ENCODE measurements around the gene ACE. TPM values are rescaled to one million over a fixed set of nuclear protein-coding genes. Genes with fewer than 3 reads are reported as not detected.

The ACE gene
- total RNA-seq, 1 experiment from 2014 or later, result 9.1 TPM

- CTCF ChIA-PET, result interaction anchor here (1.5 to 1.9 kb wide), 2 partner anchors 9 to 43 kb away, joined by 10 to 13 read pairs; partner anchors contain the start of gene CYB561
These were observed 40.2 kb upstream of the ACE start for GRCh38 chr17:63436523-63437110.

GRCh38 chr17:63437287-63438091 is 39.4 kb upstream of the ACE start:
- Histone ChIP-seq H3K9me3 (ENCODE audit: low read length) (no peaks in the 10 kb centered on the region), H3K4me3 (ENCODE audit: low read length) (no peak overlapping the region), H3K36me3 (ENCODE audit: low read depth, low read length) (peaks cover 8% of the 10 kb centered on the region), H3K4me2 (ENCODE audit: low read length) (no peak overlapping the region), H2AFZ (ENCODE audit: low read length) (no peak overlapping the region), H3K9me2 (replicated peaks; ENCODE audit: low read length) (no peaks in the 10 kb centered on the region), H4K20me1 (ENCODE audit: low read length) (no peaks in the 10 kb centered on the region), H3K79me2 (ENCODE audit: low read length) (peaks cover 66% of the 10 kb centered on the region), H3K9ac (ENCODE audit: low read length) (no peak overlapping the region), H3K4me1 (ENCODE audit: insufficient read depth, low read length) (peaks cover 61% of the 10 kb centered on the region), H3F3A (ENCODE audit: low read length, unreplicated experiment) (peaks cover 9% of the 10 kb centered on the region), H3K27me3 (ENCODE audit: low read length) (no peaks in the 10 kb centered on the region), H3K27ac (ENCODE audit: low read length) (no peak overlapping the region)
- no peak for TF ChIP-seq CTCF (conservative IDR thresholded peaks at IDR 0.05; ENCODE audit: low read depth, low read length)
- TF ChIP-seq EZH2 (IDR thresholded peaks at IDR 0.05; ENCODE audit: low read length, unreplicated experiment), result no peak
- TF ChIP-seq EZH2phosphoT487 (IDR thresholded peaks at IDR 0.05; ENCODE audit: borderline replicate concordance, low read length), result no peak
- intact Hi-C loops (cut with micrococcal nuclease), result loop anchor here (10.0 kb wide), 1 partner anchor 337 kb away; the partner anchor contains the start of genes CCDC47 and DDX42
- no peak for DNase-seq
- no TSS peak for BruUV-seq (replicated peaks)
- ChIA-PET CTCF (no interaction called here), POLR2A (ENCODE audit: unreplicated experiment) (no interaction called here)
- ATAC-seq, result no peak

More at GRCh38 chr17:63436523-63437110, 40.2 kb upstream of the ACE start:
- H3K27ac ChIP-seq (ENCODE audit: low read length), result peak overlapping the region; percentile 97; the same call in 1 of the 2 replicates
- DNase-seq (no peak), ATAC-seq (no peak)
- no peak overlapping the region for H3K4me3 ChIP-seq (ENCODE audit: low read length)
- no TSS peak for BruUV-seq (replicated peaks)
- H3K27me3 ChIP-seq (ENCODE audit: low read length), result no peaks in the 10 kb centered on the region
- H3K36me3 ChIP-seq (ENCODE audit: low read depth, low read length), result peaks cover 8% of the 10 kb centered on the region
- peaks cover 16% of the 10 kb centered on the region for H3F3A ChIP-seq (ENCODE audit: low read length, unreplicated experiment)
- no peak overlapping the region for H2AFZ ChIP-seq (ENCODE audit: low read length)
- peaks cover 69% of the 10 kb centered on the region for H3K4me1 ChIP-seq (ENCODE audit: insufficient read depth, low read length)
- peak overlapping the region; percentile 58; the same call in 1 of the 2 replicates for H3K4me2 ChIP-seq (ENCODE audit: low read length)
- no peak overlapping the region for H3K9ac ChIP-seq (ENCODE audit: low read length)
- H3K79me2 ChIP-seq (ENCODE audit: low read length), result peaks cover 57% of the 10 kb centered on the region
- H3K9me2 ChIP-seq (replicated peaks; ENCODE audit: low read length), result no peaks in the 10 kb centered on the region
- intact Hi-C loops (cut with micrococcal nuclease), result loop anchor here (10.0 kb wide), 1 partner anchor 338 kb away; the partner anchor contains the start of genes CCDC47 and DDX42
- POLR2A ChIA-PET (ENCODE audit: unreplicated experiment), result interaction anchor here (1.6 kb wide), 1 partner anchor 10 kb away, joined by 4 read pairs; the partner anchor contains the start of gene CYB561
- no peaks in the 10 kb centered on the region for H4K20me1 ChIP-seq (ENCODE audit: low read length)
- TF ChIP-seq CTCF (conservative IDR thresholded peaks at IDR 0.05; ENCODE audit: low read depth, low read length), result peak; percentile 53
- TF ChIP-seq EZH2phosphoT487 (IDR thresholded peaks at IDR 0.05; ENCODE audit: borderline replicate concordance, low read length), result no peak
- no peak for TF ChIP-seq EZH2 (IDR thresholded peaks at IDR 0.05; ENCODE audit: low read length, unreplicated experiment)
- no peaks in the 10 kb centered on the region for H3K9me3 ChIP-seq (ENCODE audit: low read length)

All from PC-3 (cell line).